ENCODE data around the gene TULP4. TPM values are rescaled to one million over a fixed set of nuclear protein-coding genes. Genes with fewer than 3 reads are reported as not detected.

TULP4 gene
- total and polyA plus RNA-seq, 2 of the 8 experiments (the other 6 are each of a cell fraction or from before 2014, with no cell fraction given) = 7.7 to 51.6 TPM

- no peaks in the 10 kb centered on the region for H3K4me1 ChIP-seq (replicated peaks in 1 of 4; ENCODE audit: control insufficient read depth in 3 of 4, insufficient read depth in 4 of 4, low read length in 3 of 4)
Observed at GRCh38 chr6:158508450-158508849, 196.2 kb downstream of the TULP4 start.

More at GRCh38 chr6:158508450-158508849, 196.2 kb downstream of the TULP4 start:
- H3K4me3 ChIP-seq (ENCODE audit: extremely low read depth in 1 of 4, insufficient read depth in 2 of 4, low read depth in 3 of 4, low read length in 4 of 4) = no peak overlapping the region
- WGBS, 2 experiments (ENCODE audit: extremely low coverage in 1 of 2, insufficient coverage in 1 of 2, insufficient read length in 1 of 2, insufficient replicate concordance in 2 of 2, low coverage in 1 of 2, low lambda C conversion rate in 2 of 2, missing lambda C conversion rate in 1 of 2) = 82% methylated on average over 5 of the region's 5 CpGs; no CpG with 5 or more reads in 1 of the 2 experiments
- no peak overlapping the region for H3K4ac ChIP-seq (replicated peaks; ENCODE audit: insufficient read length, low read depth, low read length)
- no peaks in the 10 kb centered on the region for H3K9me3 ChIP-seq (ENCODE audit: insufficient read depth in 2 of 2, low read depth in 1 of 2, low read length in 1 of 2)
- no peak overlapping the region for H3K23ac ChIP-seq (ENCODE audit: insufficient read length)
- peaks cover 0 to 4% (median 0%) of the 10 kb centered on the region in 4 experiments; a peak in 2 of 8 replicates for H3K36me3 ChIP-seq (ENCODE audit: control insufficient read depth in 2 of 4, insufficient read depth in 4 of 4, low read length in 3 of 4)
- no peak for DNase-seq (ENCODE audit: low read depth in 1 of 2, low spot score in 2 of 2)
- H3K4me2 ChIP-seq (ENCODE audit: insufficient read depth in 1 of 2, low read depth in 2 of 2, low read length in 2 of 2) = no peak overlapping the region
- FAIRE-seq = no peak
- no peak overlapping the region for H3K56ac ChIP-seq (replicated peaks; ENCODE audit: insufficient read length, low read depth, low read length)
- H2BK5ac ChIP-seq (ENCODE audit: low read depth, low read length) = no peak overlapping the region
- H4K8ac ChIP-seq (ENCODE audit: extremely low read depth, insufficient read depth, low read length) = no peak overlapping the region
- no peak overlapping the region for H4K5ac ChIP-seq (ENCODE audit: insufficient read length, low read depth, low read length)
- H2BK12ac ChIP-seq (ENCODE audit: low read depth, low read length) = no peak overlapping the region
- H3K27ac ChIP-seq (ENCODE audit: low read depth, low read length) = no peak overlapping the region
- H3K23me2 ChIP-seq (ENCODE audit: low read depth, low read length) = no peaks in the 10 kb centered on the region
- H2BK120ac ChIP-seq (replicated peaks; ENCODE audit: low read depth, low read length) = no peak overlapping the region
- no peaks in the 10 kb centered on the region for H4K20me1 ChIP-seq (replicated peaks in 1 of 2; ENCODE audit: control insufficient read depth in 1 of 2, insufficient read depth in 2 of 2, low read length in 2 of 2)
- ChIA-PET CTCF (ENCODE audit: partially characterized antibody) (interaction anchor here (0.6 to 1.2 kb wide), 3 partner anchors 287 to 349 kb away, joined by 3 to 4 read pairs (median 3); no protein-coding TSS in a partner anchor), POLR2A (ENCODE audit: partially characterized antibody) (no interaction called here)
- H3K27me3 ChIP-seq (replicated peaks in 1 of 4; ENCODE audit: control insufficient read depth in 3 of 4, extremely low read depth in 1 of 4, insufficient read depth in 3 of 4, low read length in 3 of 4) = no peaks in the 10 kb centered on the region
- TF ChIP-seq HDAC6 (IDR thresholded peaks at IDR 0.05; ENCODE audit: low read depth, low read length) = no peak
- no peak for TF ChIP-seq RBBP5 (IDR thresholded peaks at IDR 0.05; ENCODE audit: borderline replicate concordance, low read depth, low read length)
- H2BK15ac ChIP-seq (ENCODE audit: low read length) = no peak overlapping the region
- H4K91ac ChIP-seq (replicated peaks; ENCODE audit: insufficient read length, low read length) = no peak overlapping the region
- H3K14ac ChIP-seq (ENCODE audit: insufficient read length) = no peak overlapping the region
- no peak overlapping the region for H3K9ac ChIP-seq (replicated peaks in 1 of 4; ENCODE audit: extremely low read depth in 1 of 4, low read depth in 3 of 4, low read length in 3 of 4)
- H2AK5ac ChIP-seq (ENCODE audit: low read depth, low read length) = no peak overlapping the region
- no peaks in the 10 kb centered on the region for H3K79me1 ChIP-seq (ENCODE audit: low read depth, low read length)
- no peak overlapping the region for H2BK20ac ChIP-seq (ENCODE audit: low read length)
- H2AFZ ChIP-seq (ENCODE audit: low read length) = no peak overlapping the region
- H3K79me2 ChIP-seq (ENCODE audit: control insufficient read depth in 1 of 2, insufficient read depth in 2 of 2, low read length in 2 of 2) = no peaks in the 10 kb centered on the region
- H3K18ac ChIP-seq (ENCODE audit: extremely low read depth, low read length) = no peak overlapping the region
